ENCODE data around the gene UFSP1. TPM values are rescaled to one million over a fixed set of nuclear protein-coding genes. Genes with fewer than 3 reads are reported as not detected.
A peak's percentile ranks its signal among the peaks of the same experiment; 100 is the strongest.

The UFSP1 gene
- total and polyA plus RNA-seq, 2 donors from 2014 or later, result 3.4 to 3.8 TPM

DNA sequence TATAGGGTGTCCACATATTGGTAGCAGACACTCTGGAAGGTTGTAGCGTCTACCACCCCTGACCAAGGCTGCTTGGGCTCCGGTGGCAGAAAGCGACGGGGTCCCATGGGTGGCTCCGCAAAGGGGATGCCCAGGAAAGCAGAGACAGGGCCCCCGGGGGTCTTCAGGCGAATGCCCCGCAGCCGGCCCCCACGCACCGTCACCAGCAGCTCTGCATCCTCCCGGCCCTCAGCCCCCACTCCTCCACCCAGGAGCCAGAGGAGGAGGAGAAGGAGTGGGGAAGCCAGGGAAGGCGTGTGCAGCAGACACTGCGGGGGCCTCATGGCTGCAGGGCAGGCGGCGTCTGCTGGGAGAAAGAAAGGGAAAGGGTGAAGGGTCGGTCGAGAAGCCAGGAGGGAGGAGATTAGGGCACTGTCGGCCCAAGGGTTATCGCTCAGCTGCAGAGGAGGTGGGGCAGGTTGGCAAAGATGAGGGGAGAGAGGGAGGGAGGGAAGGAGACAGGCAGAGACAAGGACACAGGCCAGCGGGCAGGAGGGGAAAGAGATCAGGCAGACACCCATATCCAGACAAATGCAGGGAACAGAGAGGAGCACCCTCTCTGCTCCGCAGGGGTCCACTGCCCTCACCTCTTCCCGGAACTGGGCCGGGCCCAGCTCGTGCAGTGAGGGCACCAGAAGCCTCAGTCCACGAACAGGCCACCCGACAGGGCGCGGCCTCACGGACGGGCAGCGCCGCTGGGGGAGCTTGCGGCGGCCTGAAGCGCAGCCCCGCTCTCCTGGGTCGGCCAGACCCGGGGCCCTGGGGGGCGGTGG, 4.6 kb upstream of the UFSP1 start:
- Histone ChIP-seq H3K4me3 (ENCODE audit: low read length in 3 of 3) (no peak overlapping the region), H3K27ac (ENCODE audit: low read depth in 2 of 2, low read length in 2 of 2) (no peak overlapping the region), H3K9me3 (ENCODE audit: control insufficient read depth in 2 of 3, insufficient read depth in 1 of 3, low read length in 3 of 3) (no peaks in the 10 kb centered on the region), H3K9ac (ENCODE audit: low read length in 3 of 3) (no peak overlapping the region), H3K36me3 (ENCODE audit: control insufficient read depth in 2 of 3, insufficient read depth in 3 of 3, low read length in 3 of 3) (no peaks in the 10 kb centered on the region), H3K27me3 (ENCODE audit: control insufficient read depth, insufficient read depth, low read length) (peaks cover 5% of the 10 kb centered on the region), H3K4me1 (ENCODE audit: control insufficient read depth in 2 of 3, insufficient read depth in 2 of 3, low read depth in 1 of 3, low read length in 3 of 3) (peaks cover 0 to 11% (median 0%) of the 10 kb centered on the region in 3 donors)
- intact Hi-C loops (cut with DNase I), result no loop called here
- FAIRE-seq (no peak), DNase-seq (peak in 1 of 5 donors; percentile 17)
- TF ChIP-seq, protein P1, sequence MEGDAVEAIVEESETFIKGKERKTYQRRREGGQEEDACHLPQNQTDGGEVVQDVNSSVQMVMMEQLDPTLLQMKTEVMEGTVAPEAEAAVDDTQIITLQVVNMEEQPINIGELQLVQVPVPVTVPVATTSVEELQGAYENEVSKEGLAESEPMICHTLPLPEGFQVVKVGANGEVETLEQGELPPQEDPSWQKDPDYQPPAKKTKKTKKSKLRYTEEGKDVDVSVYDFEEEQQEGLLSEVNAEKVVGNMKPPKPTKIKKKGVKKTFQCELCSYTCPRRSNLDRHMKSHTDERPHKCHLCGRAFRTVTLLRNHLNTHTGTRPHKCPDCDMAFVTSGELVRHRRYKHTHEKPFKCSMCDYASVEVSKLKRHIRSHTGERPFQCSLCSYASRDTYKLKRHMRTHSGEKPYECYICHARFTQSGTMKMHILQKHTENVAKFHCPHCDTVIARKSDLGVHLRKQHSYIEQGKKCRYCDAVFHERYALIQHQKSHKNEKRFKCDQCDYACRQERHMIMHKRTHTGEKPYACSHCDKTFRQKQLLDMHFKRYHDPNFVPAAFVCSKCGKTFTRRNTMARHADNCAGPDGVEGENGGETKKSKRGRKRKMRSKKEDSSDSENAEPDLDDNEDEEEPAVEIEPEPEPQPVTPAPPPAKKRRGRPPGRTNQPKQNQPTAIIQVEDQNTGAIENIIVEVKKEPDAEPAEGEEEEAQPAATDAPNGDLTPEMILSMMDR (IDR thresholded peaks at IDR 0.05; ENCODE audit: borderline replicate concordance, extremely low read depth, insufficient read depth), result no peak

- Histone ChIP-seq H3K4me1 (ENCODE audit: control insufficient read depth in 2 of 3, insufficient read depth in 2 of 3, low read depth in 1 of 3, low read length in 3 of 3) (peaks cover 0 to 17% (median 0%) of the 10 kb centered on the region in 3 donors), H3K9ac (ENCODE audit: low read length in 3 of 3) (no peak overlapping the region), H3K4me3 (ENCODE audit: low read length in 3 of 3) (no peak overlapping the region), H3K9me3 (ENCODE audit: control insufficient read depth in 2 of 3, insufficient read depth in 1 of 3, low read length in 3 of 3) (no peaks in the 10 kb centered on the region), H3K27me3 (ENCODE audit: control insufficient read depth, insufficient read depth, low read length) (peaks cover 5% of the 10 kb centered on the region), H3K36me3 (ENCODE audit: control insufficient read depth in 2 of 3, insufficient read depth in 3 of 3, low read length in 3 of 3) (peaks cover under 1 to 4% (median 2%) of the 10 kb centered on the region in 3 donors), H3K27ac (ENCODE audit: low read depth in 2 of 2, low read length in 2 of 2) (no peak overlapping the region)
- DNase-seq (no peak), FAIRE-seq (no peak)
- TF ChIP-seq, protein P1 (IDR thresholded peaks at IDR 0.05; ENCODE audit: borderline replicate concordance, extremely low read depth, insufficient read depth), result no peak
- intact Hi-C loops (cut with DNase I), result no loop called here
Observed at GRCh38 chr7:100893318-100893895, 3.9 kb upstream of the UFSP1 start.

- no peak overlapping the region for H3K9ac ChIP-seq (ENCODE audit: low read length in 3 of 3)
- FAIRE-seq (no peak), DNase-seq (peak in 2 of 5 donors; percentile 62 to 77)
- intact Hi-C loops (cut with DNase I), result no loop called here
- peaks cover 4 to 11% (median 4%) of the 10 kb centered on the region in 3 donors for H3K36me3 ChIP-seq (ENCODE audit: control insufficient read depth in 2 of 3, insufficient read depth in 3 of 3, low read length in 3 of 3)
- peaks cover 5% of the 10 kb centered on the region for H3K27me3 ChIP-seq (ENCODE audit: control insufficient read depth, insufficient read depth, low read length)
- no peak overlapping the region for H3K27ac ChIP-seq (ENCODE audit: low read depth in 2 of 2, low read length in 2 of 2)
- no peaks in the 10 kb centered on the region for H3K9me3 ChIP-seq (ENCODE audit: control insufficient read depth in 2 of 3, insufficient read depth in 1 of 3, low read length in 3 of 3)
- TF ChIP-seq, protein P1 (IDR thresholded peaks at IDR 0.05; ENCODE audit: borderline replicate concordance, extremely low read depth, insufficient read depth), result no peak
- no peak overlapping the region for H3K4me3 ChIP-seq (ENCODE audit: low read length in 3 of 3)
- H3K4me1 ChIP-seq (ENCODE audit: control insufficient read depth in 2 of 3, insufficient read depth in 2 of 3, low read depth in 1 of 3, low read length in 3 of 3), result peaks cover 0 to 21% (median 4%) of the 10 kb centered on the region in 3 donors
Observed at GRCh38 chr7:100892364-100893317, 3.1 kb upstream of the UFSP1 start.

Measured in kidney (tissue), 14 donors.